Colonic mucosa (tissue), 4 donors: ENCODE results near the gene ELOF1. TPM values are rescaled to one million over a fixed set of nuclear protein-coding genes. Genes with fewer than 3 reads are reported as not detected.

Experiments used
- DNase-seq: peaks from one replicate; pipeline ENCODE4 v3.0.0-alpha.2; 2020
- H3K27ac ChIP-seq: fragments of 200-600 bp; one replicate; pipeline ENCODE4 v1.8.0; 2021
- H3K27me3 ChIP-seq: fragments of 200-600 bp; one replicate; pipeline ENCODE4 v1.8.0; 2021
- H3K36me3 ChIP-seq: fragments of 200-600 bp; one replicate; pipeline ENCODE4 v1.8.0; 2021
- H3K4me1 ChIP-seq: fragments of 200-600 bp; one replicate; pipeline ENCODE4 v1.8.0; 2021; ENCODE audit warnings: mild to moderate bottlenecking
- H3K4me3 ChIP-seq: fragments of 200-600 bp; one replicate; pipeline ENCODE4 v1.8.0; 2021
- H3K9ac ChIP-seq, 2 donors: one replicate each; pipeline ENCODE4 v1.7.0; 2013; ENCODE audit warnings: control low read depth in 2 of 2, low read depth in 2 of 2, low read length in 2 of 2
- H3K9me3 ChIP-seq: fragments of 200-600 bp; one replicate; pipeline ENCODE4 v1.8.0; 2021
- intact Hi-C: fragments of 100-400 bp; cut with DNase I; formaldehyde crosslinking; loops from one replicate; pipeline ENCODE4 v1.14.1; 2022
- total RNA-seq, 2 donors: library from RNA; stranded (reverse); fragmentation: NEBNext Ultra II Directional in 1 of 2; extraction: Animal tissue kit (Norgen Biotek cat#: 25700) in 1 of 2; gene quantifications; one replicate each; pipeline ENCODE4 v1.2.1, GENCODE V29; 2021
- TF ChIP-seq, protein P1 (sequence below): fragments of 200-600 bp; IDR thresholded peaks from one replicate; pipeline ENCODE4 v1.8.0; 2022; ENCODE audit warnings: antibody characterized with exemption, mild to moderate bottlenecking
- donor health status: healthy.
- donor health status: DM: no; HTN: no; CAD: no.
- donor health status: DM: no; HTN: no; CAD: no.

The ELOF1 gene
- total RNA-seq, 2 donors from 2014 or later, result 33.8 to 59.8 TPM

DNA sequence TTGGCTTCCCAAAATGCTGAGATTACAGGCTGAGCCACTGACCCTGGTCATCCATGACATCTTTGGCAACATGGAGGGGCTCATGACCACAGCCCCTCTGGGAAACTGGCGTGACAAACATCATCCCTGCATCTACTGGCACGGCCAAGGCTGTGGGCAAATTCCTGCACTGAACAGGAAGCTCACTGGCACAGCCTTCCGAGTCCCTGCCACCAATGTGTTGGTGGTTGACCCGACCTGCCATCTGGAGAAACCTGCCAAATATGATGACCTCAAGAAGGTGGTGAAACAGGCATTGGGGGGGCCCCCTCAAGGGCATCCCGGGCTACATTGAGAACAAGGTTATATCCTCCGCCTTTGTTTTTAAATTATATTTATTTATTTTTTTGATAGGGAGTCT, 27.3 kb upstream of the ELOF1 start:
- Histone ChIP-seq H3K36me3 (no peaks in the 10 kb centered on the region), H3K27ac (no peak overlapping the region), H3K27me3 (no peaks in the 10 kb centered on the region), H3K4me1 (no peaks in the 10 kb centered on the region), H3K9ac (no peak overlapping the region), H3K4me3 (no peak overlapping the region), H3K9me3 (no peaks in the 10 kb centered on the region)
- intact Hi-C loops, result loop anchor here (5.0 kb wide), 1 partner anchor 89 kb away; no protein-coding TSS in a partner anchor
- DNase-seq, result no peak
- TF ChIP-seq, protein P1, sequence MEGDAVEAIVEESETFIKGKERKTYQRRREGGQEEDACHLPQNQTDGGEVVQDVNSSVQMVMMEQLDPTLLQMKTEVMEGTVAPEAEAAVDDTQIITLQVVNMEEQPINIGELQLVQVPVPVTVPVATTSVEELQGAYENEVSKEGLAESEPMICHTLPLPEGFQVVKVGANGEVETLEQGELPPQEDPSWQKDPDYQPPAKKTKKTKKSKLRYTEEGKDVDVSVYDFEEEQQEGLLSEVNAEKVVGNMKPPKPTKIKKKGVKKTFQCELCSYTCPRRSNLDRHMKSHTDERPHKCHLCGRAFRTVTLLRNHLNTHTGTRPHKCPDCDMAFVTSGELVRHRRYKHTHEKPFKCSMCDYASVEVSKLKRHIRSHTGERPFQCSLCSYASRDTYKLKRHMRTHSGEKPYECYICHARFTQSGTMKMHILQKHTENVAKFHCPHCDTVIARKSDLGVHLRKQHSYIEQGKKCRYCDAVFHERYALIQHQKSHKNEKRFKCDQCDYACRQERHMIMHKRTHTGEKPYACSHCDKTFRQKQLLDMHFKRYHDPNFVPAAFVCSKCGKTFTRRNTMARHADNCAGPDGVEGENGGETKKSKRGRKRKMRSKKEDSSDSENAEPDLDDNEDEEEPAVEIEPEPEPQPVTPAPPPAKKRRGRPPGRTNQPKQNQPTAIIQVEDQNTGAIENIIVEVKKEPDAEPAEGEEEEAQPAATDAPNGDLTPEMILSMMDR, result no peak

DNA sequence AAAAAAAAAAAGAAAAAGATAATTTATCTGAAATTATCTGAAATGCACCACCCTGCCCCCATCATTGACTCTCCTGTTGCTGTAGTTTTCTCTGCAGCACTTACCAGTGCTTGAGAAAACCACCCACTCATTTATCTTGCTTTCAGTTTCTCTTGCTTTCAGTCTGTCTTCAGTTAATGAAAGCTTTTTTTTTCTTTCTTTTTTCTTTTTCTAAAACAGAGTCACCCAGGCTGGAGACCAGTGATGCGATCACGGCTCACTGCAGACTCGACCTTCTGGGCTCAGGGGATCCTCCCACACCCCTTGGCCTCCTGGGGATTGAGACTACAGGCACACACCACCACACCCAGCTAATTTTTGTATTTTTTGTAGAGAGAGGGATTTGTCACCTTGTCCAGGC, 22.7 kb upstream of the ELOF1 start:
- H3K9me3 ChIP-seq, result no peaks in the 10 kb centered on the region
- no peaks in the 10 kb centered on the region for H3K36me3 ChIP-seq
- DNase-seq, result no peak
- no peaks in the 10 kb centered on the region for H3K4me1 ChIP-seq
- intact Hi-C loops, result no loop called here
- no peak overlapping the region for H3K4me3 ChIP-seq
- H3K27me3 ChIP-seq, result peaks cover 3% of the 10 kb centered on the region
- H3K27ac ChIP-seq, result peak overlapping the region; percentile 53
- TF ChIP-seq, protein P1, result no peak
- H3K9ac ChIP-seq, result no peak overlapping the region

DNA sequence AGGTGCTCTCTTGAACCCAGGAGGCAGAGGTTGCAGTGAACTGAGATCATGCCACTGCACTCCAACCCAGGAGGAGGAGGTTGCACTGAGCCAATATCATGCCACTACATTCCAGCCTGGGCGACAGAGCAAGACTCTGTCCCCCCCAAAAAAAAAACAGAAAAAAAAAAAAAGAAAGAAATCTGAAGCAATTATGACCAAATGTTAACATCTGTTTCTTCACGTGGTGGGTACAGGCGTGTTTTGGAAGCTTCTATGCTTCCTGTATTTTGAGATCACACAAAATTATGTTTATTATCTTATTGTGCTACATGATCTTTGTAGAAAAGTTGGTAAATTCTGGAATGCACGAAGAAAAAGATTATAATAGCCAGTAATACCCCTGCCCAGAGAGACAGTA, 21.1 kb upstream of the ELOF1 start:
- Histone ChIP-seq H3K27ac (no peak overlapping the region), H3K4me3 (no peak overlapping the region), H3K4me1 (no peaks in the 10 kb centered on the region), H3K36me3 (no peaks in the 10 kb centered on the region), H3K9me3 (no peaks in the 10 kb centered on the region), H3K9ac (no peak overlapping the region), H3K27me3 (peaks cover 3% of the 10 kb centered on the region)
- DNase-seq, result no peak
- intact Hi-C loops, result no loop called here
- TF ChIP-seq, protein P1, result no peak

DNA sequence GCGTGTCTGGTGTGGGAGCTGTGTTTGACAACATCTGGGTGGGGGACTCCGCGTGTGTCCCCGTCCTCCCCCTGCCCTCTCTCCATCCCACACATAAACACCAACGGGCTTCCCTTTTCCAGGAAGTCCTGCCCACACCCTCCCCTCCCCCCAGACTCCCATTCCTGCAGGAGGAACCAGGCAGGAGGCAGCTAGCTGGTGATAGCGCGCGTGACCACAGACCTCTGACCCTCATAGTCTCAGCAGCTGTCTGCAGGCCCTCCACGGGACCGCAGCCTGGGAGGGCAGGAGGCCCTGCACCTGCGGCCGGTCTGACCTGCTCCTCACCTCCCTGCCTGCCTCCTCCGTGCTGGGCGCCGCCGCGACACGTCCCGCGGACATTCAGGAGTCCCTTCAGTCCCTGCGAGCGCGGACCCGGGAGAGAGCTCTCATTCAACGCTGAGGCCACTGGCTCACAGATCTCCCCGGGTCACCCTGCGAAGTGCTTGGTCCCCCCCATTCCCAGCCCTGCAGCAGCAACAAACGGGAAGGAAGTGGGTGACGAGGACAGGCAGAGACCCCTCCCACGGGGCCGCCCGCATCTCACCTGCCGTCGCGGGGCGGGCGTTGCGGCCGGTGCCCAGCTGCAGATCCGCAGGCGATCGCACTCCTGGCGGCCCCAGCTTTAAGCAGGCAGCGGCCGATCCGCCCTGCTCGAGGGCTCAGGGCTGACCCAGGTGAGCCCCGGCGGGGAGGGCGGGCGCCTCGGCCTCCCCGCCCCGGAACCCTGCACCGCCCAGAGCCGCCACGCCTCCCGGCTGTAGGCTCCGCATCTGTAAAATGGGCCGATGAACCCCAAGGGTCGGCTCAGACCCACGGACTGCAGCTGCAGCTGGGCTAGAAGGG, 19.5 kb upstream of the ELOF1 start:
- Histone ChIP-seq H3K9me3 (no peaks in the 10 kb centered on the region), H3K36me3 (no peaks in the 10 kb centered on the region), H3K27me3 (peaks cover 3% of the 10 kb centered on the region), H3K27ac (peak overlapping the region; percentile 30), H3K4me3 (peak overlapping the region; percentile 43), H3K9ac (peak overlapping the region; percentile 58 to 70), H3K4me1 (no peaks in the 10 kb centered on the region)
- intact Hi-C loops, result no loop called here
- TF ChIP-seq, protein P1, result no peak
- DNase-seq, result peak; percentile 74

DNA sequence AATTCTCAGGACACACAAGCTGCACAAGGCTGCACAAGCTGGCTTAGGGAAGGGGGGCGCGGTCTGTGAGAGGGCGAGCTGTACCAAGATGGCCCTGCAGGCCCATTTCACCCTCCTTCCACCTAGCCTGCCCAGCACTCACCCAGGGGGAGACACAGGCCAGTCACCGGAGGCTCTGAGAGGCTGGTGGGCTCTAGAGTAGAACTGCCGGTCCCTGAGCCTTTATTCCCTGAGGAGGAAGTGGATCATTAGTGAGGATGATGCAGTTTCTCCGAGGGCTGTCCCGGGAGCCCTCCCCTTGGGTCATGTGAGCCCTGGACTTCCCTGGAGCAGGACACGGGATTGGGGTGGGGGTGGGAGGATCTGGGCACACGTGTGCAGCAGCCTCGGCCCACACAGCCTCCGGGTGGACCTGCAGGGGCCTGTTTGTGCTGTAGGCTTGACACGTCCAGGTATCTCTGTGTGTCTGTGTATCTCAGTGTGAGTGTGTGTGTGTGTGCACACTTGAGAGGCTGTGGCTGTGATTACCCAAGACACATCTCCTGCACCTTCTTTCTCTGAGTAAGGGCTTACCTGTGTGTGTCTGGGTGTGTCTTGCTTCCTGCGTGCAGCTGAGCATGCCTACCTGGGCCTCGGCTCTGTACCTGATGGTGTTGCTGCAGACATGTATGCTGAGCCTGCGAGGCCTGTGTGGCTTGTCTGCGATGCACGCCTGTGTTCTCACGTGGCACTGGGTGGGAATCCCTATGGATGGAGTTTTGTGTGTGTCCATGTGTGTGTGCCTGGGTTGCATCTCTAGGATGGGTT, 18.6 kb upstream of the ELOF1 start, which contains the start of gene ACP5:
Gene ACP5 (minus strand): TSS at position 195 of the 807 bp plus-strand sequence. CDS start 328 bp downstream, outside the sequence.
- no peak for DNase-seq
- H3K4me1 ChIP-seq, result no peaks in the 10 kb centered on the region
- no peaks in the 10 kb centered on the region for H3K9me3 ChIP-seq
- peak within 1 kb of the TSS; percentile 30 for H3K27ac ChIP-seq
- TF ChIP-seq, protein P1, result no peak
- H3K27me3 ChIP-seq, result peaks cover 3% of the 10 kb centered on the region
- H3K36me3 ChIP-seq, result no peaks in the 10 kb centered on the region
- peak within 1 kb of the TSS; percentile 43 for H3K4me3 ChIP-seq
- intact Hi-C loops, result no loop called here
- peak within 1 kb of the TSS; percentile 58 to 70 for H3K9ac ChIP-seq
